HG03520 (cell line): ENCODE measurements around the gene RPH3AL.
"Not testable (repeated sequence)": the region's sequence is repeated elsewhere in the genome, so short reads cannot be mapped to it uniquely, and the experiment has no call there.

Experiments used
- ATAC-seq: cut with Tn5 transposase; IDR thresholded peaks from one replicate; pipeline ENCODE4 v1.9.1; 2021; ENCODE audit warnings: mild to moderate bottlenecking, moderate library complexity; ENCODE audit not compliant: unreplicated experiment

The RPH3AL gene

DNA sequence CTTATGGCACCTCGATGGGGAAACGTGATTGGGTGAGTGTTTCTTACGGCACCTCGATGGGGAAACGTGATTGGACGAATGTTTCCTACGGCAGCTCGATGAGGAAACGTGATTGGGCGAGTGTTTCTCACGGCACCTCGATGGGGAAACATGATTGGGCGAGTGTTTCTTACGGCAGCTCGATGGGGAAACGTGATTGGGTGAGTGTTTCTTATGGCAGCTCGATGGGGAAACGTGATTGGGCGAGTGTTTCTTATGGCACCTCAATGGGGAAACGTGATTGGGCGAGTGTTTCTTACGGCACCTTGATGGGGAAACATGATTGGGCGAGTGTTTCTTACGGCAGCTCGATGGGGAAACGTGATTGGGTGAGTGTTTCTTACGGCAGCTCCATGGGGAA is 146.1 kb downstream of the RPH3AL start:
- not testable (repeated sequence) for ATAC-seq

DNA sequence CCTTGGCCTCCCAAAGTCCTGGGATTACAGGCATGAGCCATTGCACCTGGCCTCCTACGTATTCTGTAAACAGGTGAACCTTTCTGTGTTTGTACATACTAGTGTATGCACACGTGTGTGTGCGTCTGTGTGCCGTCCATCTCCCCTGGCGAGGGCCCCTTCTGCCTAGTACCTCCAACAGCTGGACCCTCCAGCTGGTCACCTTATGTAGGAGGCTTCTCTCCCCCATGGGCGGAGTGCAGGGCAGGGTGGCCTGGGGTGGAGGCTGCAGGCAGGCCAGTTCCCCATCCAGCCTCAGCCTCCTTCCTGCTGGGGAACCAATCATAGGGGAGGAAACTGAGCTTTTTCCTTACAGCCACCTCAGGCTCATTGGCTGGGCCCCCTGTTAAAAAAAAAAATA is 146.8 kb downstream of the RPH3AL start:
- no peak for ATAC-seq

DNA sequence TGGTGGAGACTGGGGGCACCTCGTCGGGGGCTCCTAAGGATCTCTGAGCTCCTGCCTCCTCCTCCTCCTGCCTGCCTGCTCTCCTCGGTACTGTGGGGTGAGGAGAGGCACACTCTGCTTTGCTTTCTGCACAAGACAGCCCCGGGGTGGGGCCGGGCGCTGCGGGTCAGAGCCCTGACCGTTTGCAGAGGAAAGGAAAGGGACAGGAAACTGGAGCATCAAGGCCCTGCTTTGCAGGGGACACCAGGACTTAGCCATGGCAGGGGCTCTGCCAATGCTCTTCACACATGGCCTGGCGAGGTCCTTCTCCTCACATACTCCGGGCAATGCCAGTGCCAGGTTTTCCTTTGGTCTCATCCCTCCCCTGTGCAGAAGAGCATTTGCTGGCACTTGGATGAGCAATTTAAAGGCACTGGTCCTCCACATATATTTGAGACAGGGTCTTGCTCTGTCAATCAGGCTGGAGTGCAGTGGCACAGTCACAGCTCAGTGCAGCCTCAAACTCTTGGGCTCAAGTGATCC is 147.4 kb downstream of the RPH3AL start:
- ATAC-seq: no peak

DNA sequence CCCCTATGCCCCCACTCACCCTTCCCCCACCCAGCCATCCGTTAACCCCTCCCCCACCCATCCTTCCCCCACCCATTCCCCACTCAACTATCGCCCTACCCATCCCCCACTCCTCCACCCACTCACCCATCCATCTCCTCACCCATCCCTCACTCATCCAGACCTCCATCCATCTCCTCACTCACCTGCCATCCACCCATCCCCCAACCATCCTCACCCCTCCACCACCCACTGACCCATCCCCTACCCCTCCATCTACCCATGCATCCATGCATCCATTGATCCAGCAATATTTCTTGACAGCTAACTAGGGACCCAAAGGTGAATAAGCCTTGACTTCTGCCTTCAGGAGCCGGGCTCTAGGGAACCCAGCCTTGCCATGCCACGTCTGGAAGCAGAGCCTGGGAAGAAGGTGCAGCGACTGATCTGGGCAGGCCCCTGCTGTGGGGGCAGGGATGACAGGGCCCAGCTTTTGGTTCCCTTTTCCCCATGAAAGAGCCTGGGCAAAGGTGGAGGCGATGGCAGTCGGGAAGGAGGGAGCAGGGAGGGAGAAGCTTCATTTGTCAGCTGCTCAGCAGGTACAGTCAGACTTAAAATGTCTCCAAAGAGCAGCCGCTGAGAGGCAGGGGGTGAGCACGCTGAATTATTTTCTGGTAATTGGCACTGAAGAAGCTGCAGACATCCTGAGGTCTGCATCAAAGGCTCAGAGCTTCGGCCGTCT is 148.0 kb downstream of the RPH3AL start:
- no peak for ATAC-seq

DNA sequence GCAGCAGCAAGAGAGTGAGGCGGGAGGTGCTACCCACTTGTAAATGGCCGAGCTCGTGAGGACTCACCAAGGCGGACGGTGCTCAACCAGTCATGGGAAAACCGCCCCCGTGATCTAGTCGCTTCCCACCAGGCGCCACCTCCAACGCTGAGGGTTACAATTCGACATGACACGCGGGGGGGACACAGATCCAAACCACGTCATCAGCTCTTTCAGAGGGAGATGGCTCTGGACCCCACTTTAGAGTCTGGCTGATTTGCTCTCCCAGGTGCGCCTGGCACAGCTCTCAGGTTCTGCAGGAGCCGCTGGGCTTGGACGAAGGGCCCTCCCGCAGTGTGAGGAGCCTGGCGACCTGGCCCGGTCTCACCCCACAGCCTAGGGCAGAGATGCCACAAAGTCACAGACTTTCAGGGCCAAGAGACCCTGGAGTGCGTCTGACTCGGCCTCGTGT is 150.1 kb downstream of the RPH3AL start:
- ATAC-seq: no peak

DNA sequence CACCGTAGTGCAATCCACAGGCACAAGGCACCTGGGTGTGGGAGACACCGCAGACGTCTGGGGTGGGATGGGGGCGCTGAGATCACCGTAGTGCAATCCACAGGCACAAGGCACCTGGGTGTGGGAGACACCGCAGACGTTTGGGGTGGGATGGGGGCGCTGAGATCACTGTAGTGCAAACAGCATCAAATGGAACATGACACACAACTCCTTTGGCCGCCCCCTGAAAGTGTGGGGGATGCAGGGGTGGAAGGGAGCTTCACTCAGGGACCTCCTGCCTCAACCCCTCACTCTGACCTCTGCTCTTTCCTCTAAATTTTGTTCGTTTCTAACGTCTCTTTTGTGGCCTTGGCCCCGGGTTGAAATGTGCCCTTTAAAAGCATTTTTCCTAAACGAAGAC is 150.9 kb downstream of the RPH3AL start:
- not testable (repeated sequence) for ATAC-seq

DNA sequence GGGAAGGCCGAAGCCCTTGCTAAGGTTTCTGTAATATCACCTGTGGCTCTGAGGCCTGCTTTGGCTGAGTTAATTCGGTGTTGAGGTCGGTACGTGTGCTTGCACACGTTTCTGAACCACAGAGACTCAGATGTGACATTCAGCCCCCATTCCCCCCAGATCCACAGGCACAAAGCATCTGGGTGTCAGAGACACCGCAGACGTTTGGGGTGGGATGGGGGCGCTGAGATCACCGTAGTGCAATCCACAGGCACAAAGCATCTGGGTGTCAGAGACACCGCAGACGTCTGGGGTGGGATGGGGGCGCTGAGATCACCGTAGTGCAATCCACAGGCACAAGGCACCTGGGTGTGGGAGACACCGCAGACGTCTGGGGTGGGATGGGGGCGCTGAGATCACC is 151.3 kb downstream of the RPH3AL start:
- ATAC-seq: not testable (repeated sequence)

DNA sequence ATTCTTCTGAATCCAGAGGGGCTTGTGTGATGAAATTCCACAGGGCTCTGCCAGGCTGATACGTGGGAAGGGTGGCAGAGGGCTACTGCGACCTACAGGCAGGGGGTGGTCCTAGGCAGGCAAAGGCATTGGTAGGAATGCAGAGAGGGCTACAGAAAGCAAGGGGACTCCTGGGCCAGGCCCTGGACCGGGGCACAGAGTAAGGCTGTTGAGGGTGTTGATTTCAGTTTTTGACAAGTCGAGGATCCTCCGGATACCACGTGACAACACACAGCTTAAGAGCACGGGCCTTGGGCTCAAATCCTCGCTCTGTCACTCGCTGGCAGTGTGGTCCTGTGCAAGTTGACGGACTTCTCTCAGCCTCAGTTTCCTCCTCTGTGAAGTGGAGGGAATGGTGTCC is 152.0 kb downstream of the RPH3AL start:
- ATAC-seq: no peak

DNA sequence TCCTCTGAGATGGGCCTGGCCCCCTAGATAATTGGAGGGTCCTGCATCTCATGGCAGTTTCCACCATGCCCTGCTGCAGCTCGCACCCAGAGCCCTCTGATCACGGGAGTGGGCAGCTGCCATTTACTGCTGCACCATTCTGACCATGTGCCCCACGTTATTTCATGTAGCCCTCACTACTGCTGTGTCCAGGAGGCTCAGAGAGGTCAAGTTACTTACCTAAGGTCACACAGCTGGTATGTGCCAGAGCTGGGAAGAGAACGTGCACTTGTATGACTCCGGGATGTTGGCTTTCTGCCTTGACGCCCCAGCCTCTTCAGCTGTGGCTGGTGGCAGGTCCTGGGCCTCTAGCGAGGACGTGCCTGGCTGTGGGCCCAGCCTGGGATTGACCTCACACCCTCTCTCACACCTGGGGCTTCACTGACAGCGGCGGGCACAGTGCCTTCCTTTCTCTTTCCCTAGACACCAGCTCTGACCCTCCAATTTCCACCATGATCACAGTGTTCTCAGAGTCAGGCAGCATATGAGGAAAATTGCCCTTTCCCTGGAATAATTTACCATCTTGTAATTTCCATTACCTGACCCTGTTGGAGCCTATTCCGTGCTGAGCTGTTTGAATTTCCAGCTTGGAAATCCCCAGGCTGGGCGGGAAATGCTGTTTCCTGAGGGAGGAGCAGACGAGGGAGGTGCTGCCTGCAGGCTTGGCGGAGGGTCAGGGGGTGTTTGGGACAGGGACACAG is 152.6 kb downstream of the RPH3AL start:
- ATAC-seq: no peak

DNA sequence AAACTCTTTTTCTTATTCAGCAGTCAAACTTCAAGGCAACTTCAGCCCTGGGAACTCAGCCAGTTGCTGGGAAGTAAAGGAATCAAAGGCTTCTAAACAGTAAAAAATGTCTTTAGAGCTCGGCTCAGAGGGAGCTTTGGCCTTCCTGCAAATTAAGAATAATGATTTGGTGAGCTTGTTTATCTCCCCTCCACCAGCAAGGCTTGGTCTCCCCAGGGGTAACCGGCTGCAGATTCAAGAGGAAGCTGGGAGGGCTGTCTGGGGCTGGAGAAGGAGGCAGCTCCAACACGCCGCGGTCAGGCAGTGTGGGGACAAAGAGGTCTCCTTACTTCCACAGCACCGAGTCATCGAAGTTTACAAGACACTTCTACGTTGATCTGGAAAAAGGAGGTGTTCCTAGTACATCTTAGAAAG is 153.4 kb downstream of the RPH3AL start:
- no peak for ATAC-seq

DNA sequence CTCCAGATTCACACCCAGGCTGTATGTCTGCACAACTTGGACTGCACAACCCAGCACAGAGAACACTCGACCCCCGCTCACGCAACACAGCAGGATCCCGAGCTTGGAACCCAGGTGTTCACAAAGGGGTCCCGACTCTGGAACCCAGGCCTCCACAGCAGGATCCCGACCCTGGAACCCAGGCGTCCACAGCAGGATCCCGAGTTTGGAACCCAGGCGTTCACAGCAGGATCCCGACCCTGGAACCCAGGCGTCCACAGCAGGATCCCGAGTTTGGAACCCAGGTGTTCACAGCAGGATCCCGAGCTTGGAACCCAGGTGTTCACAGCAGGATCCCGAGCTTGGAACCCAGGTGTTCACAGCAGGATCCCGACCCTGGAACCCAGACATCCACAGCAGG is 154.4 kb downstream of the RPH3AL start:
- ATAC-seq: not testable (repeated sequence)

DNA sequence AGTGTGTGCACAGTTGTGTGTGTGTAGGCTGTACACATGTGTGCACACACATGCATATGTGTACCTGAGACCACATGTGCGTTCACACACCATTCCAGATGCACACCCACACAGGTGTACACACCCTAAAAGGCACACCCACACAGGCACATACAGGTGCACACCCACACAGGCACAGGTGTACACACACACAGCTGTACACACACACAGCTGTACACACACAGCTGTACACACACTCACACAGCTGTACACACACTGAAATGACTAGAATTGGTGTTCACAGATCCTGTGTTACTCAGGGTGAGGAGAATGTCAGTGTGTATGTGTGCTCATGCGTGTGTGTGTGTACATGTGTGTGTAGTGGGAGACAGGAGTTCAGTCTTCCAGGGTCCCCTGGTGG is 155.3 kb downstream of the RPH3AL start:
- no peak for ATAC-seq

DNA sequence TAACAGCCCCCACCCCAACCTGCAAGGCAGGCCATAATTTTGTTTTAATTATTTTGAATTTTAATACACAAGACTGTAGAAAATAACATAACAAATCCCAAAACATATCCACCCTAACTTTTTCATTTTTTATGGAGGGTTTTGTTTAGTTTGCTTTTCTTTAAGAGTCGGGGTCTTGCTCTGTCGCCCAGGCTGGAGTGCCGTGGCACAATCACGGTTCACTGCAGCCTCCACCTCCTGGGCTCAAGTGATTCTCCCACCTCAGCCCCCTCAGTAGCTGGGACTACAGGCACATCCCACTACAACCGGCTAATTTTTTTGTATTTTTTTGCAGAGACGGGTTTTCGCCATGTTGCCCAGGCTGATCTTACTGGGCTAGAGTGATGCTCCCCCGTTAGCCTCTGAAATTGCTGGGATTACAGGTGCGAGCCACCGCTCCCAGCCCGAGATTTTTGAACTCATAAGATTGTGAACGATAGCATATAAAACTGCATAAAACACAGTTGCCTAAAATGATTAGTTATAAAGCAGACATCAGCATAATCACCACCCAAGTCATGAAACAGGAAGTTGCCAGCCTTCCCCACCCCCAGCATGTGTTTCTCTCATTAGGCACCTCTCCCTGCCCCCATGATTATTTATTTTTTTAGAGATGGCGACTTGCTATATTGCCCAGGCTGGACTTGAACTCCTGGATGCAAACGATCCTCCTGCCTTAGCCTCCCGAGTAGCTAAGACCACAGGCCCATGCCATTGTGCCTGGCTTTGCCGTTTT is 157.6 kb downstream of the RPH3AL start:
- no peak for ATAC-seq

DNA sequence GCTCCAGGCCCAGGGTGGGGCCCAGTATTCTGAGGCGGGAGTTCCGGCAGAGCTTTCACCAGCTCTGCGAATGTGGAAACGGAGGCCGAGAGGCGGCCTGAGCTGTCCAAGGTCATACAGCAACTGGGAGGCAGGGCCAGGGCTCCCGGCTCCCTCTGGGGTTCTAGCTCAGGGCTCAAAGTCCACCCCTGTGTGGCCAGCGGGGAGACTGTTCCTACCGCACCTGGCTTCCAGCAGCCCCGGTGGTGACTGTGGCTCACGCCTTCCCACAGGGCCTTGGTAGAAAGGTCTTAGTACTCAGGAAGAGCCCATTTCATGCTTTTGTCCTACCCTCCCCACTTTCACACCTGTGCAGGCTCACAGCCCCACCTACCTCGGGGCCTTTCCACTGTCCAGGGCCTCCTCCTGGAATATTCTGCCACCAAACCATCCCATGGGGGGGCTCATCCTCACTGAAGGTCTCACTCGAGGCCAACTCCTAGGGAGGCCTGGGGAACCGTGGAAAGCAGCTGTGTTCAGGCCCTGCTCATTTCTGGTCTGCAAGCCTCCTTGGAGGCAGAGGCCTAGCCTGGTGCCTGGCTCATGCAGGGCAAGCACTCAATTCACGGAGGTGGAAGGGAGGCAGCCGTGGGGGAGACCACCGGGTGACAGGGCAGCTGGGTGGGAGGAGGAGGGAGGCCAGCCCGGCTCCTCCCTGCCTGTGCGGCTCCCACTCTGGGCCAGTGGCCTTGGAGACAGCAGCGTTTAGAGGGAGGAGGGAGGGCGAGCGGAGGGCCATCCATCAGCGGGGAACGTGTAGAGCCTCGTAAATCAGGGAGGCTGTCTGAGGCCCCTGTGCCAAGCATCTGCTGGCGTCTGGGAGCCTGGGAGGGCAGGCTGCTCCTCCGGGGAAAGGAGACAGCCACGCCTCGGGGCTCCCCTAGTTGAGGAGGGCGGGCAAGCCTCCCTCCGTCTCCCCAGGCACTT is 158.5 kb downstream of the RPH3AL start:
- no peak for ATAC-seq

DNA sequence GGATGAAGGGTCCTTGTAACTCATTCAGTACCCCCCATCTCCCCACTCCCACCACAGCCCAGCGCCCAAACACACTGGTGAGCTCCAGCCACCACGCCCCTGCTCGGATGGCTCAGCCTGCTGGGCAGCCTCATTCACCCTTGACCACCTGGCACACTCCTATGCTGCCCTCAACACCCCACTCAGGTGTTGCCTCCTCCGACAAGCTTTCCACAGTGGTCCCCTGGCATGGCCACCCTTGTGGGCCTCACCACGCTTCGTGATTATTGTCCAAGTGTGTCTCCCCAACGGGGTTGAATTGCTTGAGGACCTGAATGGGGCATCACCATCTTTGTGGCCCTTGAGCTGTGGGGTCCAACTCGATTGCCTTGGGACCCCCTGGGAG is 159.2 kb downstream of the RPH3AL start:
- no peak for ATAC-seq

DNA sequence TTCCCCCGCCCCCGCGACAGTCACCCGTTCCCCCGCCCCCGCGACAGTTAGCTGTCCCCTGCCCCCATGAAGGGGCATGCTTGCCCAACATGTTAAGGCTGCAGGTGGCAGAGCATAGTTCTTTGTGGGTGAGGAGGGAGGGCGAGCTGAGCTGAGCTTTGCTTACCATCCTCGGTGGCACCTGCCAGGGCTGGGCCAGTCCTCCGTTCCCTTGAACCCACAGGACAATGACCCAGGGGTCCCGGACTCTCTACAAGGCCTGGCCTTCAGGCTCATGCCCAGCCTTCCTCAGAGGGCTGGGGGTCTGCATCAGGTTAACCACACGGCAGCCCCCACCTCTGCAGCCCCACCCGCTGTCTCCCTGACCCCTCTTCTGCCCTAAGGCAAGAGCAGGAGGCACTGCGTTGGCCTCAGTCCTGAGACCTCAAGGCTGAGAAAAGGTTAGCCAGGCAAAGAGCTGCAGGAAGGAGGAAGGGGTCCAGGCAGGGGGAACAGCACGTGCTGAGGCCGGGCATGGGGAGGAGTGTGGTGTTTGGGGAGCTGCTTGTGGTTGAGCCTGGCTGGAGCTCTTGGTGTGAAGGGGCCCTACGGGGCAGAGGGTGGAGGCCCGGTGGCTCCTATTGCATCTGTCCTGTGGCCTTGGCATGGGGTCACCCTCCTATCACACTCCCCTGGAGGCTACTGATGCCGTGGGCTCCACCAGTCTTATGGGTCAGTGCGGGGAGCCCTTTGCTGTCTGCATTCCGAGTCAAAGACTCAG is 159.8 kb downstream of the RPH3AL start:
- ATAC-seq: no peak

DNA sequence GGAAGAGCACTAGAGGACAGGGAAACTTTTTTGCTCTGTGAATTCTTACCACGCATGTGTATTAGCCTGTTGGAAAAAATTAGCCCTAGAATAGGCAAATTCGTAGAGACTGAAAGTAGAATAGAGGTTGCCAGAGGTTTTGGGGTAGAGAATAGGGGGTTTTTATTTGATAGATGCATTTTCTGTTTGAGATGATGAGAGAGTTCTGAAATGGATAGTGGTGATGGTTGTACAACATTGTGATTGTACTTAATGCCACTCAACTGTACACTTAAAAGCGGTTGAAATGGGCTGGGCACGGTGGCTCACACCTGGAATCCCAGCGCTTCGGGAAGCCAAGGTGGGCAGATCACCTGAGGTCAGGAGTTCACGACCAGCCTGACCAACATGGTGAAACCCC is 163.2 kb downstream of the RPH3AL start:
- no peak for ATAC-seq

DNA sequence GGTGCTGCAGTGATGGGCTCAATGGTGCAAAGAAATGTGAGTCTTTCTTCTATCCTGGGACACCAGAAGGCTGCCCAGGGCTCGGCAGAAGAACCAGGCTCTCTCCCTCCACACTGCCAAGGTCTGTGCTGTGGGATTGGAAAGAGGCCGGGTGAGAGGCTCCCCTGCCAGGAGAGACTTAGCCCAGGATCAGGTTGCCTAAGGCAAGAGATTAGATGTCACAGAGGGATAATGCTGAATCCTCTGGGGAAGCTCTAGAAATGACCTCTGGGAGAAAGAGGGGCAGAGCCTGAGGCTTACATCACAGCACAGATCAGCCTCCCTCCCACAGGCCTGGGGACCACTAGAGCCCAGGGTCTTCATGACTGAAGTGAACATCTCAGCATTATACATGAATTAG is 165.5 kb downstream of the RPH3AL start:
- ATAC-seq: no peak

DNA sequence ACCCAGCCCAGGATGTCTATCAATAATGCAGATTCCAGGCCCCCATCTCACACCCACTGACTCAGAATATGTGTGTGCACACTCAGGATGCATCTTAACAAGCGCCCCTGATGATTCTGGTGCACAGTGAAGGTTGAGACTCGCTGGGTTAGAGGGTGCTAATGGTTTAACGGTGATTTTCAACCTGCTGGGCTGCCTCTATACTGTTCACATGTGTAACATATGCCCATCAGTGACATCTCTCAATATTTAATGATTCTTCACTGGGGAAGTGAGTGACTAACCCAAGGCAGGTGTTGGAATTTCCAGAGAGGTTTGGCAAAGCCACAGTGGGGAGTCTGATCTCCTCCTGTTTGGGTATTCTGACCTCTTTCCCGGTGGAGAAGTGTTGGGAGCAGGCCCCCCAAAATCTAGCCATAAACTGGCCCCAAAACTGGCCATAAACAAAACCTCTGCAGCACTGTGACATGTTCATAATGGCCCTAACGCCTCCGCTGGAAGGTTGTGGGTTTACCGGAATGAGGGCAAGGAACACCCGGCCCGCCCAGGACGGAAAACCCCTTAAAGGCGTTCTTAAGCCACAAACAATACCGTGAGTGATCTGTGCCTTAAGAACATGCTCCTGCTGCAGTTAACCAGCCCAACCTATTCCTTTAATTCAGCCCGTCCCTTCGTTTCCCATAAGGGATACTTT is 167.0 kb downstream of the RPH3AL start:
- no peak for ATAC-seq
